Mesenchymal stem cell (in vitro differentiated cells and primary cell): Measurements from ENCODE around the gene DENND4C.
A peak's percentile ranks its signal among the peaks of the same experiment; 100 is the strongest.

Experiments used
- DNase-seq: peaks from one replicate; pipeline ENCODE4 v3.0.0-alpha.2; 2013
- H2AFZ ChIP-seq: one replicate; pipeline ENCODE4 v1.6.1; 2013; ENCODE audit warnings: low read depth, mild to moderate bottlenecking, control low read depth, inconsistent platforms, low read length, moderate library complexity
- H2AK5ac ChIP-seq: 2 replicates; pipeline ENCODE4 v1.6.1; 2013; ENCODE audit warnings: low read length, moderate library complexity, mild to moderate bottlenecking, inconsistent platforms; ENCODE audit not compliant: severe bottlenecking
- H2BK120ac ChIP-seq: one replicate; pipeline ENCODE4 v1.6.1; 2013; ENCODE audit warnings: low read depth, mild to moderate bottlenecking, inconsistent platforms, low read length, moderate library complexity
- H2BK12ac ChIP-seq, 2 experiments: one replicate each; pipeline ENCODE4 v1.6.1; 2013; ENCODE audit warnings: inconsistent platforms in 2 of 2, low read length in 2 of 2, mild to moderate bottlenecking in 2 of 2, moderate library complexity in 2 of 2, control low read depth in 1 of 2
- H2BK15ac ChIP-seq: one replicate; pipeline ENCODE4 v1.6.1; 2013; ENCODE audit warnings: mild to moderate bottlenecking, low read depth, inconsistent platforms; ENCODE audit not compliant: poor library complexity, severe bottlenecking
- H2BK5ac ChIP-seq: 2 replicates; pipeline ENCODE4 v1.6.1; 2013; ENCODE audit warnings: low read depth, mild to moderate bottlenecking, low read length, control low read depth, inconsistent platforms; ENCODE audit not compliant: poor library complexity, severe bottlenecking
- H3K14ac ChIP-seq, 2 experiments: one replicate each; pipeline ENCODE4 v1.6.1; 2013; ENCODE audit warnings: inconsistent platforms in 2 of 2, low read length in 2 of 2, control low read depth in 1 of 2, mild to moderate bottlenecking in 1 of 2, moderate library complexity in 1 of 2
- H3K18ac ChIP-seq, 2 experiments: one replicate each; pipeline ENCODE4 v1.6.1; 2013; ENCODE audit warnings: inconsistent platforms in 2 of 2, low read length in 2 of 2, control low read depth in 1 of 2, low read depth in 1 of 2, mild to moderate bottlenecking in 1 of 2
- H3K23ac ChIP-seq, 2 experiments: one replicate each; pipeline ENCODE4 v1.6.1; 2013; ENCODE audit warnings: inconsistent platforms in 2 of 2, low read length in 2 of 2, mild to moderate bottlenecking in 2 of 2, moderate library complexity in 2 of 2, control low read depth in 1 of 2
- H3K27ac ChIP-seq: 2 replicates; pipeline ENCODE4 v1.5.1; 2013; ENCODE audit warnings: mild to moderate bottlenecking, moderate library complexity, low read length, control low read depth, inconsistent platforms; ENCODE audit not compliant: poor library complexity, severe bottlenecking
- H3K27me3 ChIP-seq, 2 experiments: 2 replicates each; pipeline versions ENCODE4 v1.6.1 to v1.7.0; 2013; ENCODE audit warnings: low read length in 2 of 2, mild to moderate bottlenecking in 2 of 2, moderate library complexity in 2 of 2, control low read depth in 1 of 2, inconsistent platforms in 1 of 2; ENCODE audit not compliant: control insufficient read depth in 1 of 2, insufficient read depth in 1 of 2
- H3K36me3 ChIP-seq, 2 experiments: 2 replicates each; pipeline versions ENCODE4 v1.6.1 to v1.7.0; 2013; ENCODE audit warnings: low read length in 2 of 2, control low read depth in 1 of 2, inconsistent platforms in 1 of 2, low read depth in 1 of 2, mild to moderate bottlenecking in 1 of 2; ENCODE audit not compliant: insufficient read depth in 2 of 2, control insufficient read depth in 1 of 2
- H3K4ac ChIP-seq, 2 experiments: one replicate each; pipeline ENCODE4 v1.6.1; 2013; ENCODE audit warnings: inconsistent platforms in 2 of 2, low read length in 2 of 2, mild to moderate bottlenecking in 2 of 2, moderate library complexity in 2 of 2, control low read depth in 1 of 2, low read depth in 1 of 2
- H3K4me1 ChIP-seq: 2 replicates; pipeline ENCODE4 v1.6.1; 2013; ENCODE audit warnings: low read depth, low read length, control low read depth; ENCODE audit not compliant: control insufficient read depth, insufficient read depth
- H3K4me2 ChIP-seq: 2 replicates; pipeline ENCODE4 v1.6.1; 2013; ENCODE audit warnings: low read length, mild to moderate bottlenecking, inconsistent platforms; ENCODE audit not compliant: poor library complexity, severe bottlenecking
- H3K4me3 ChIP-seq, 2 experiments: 2 replicates each; pipeline versions ENCODE4 v1.5.1 to v1.7.0; 2013; ENCODE audit warnings: low read length in 2 of 2, mild to moderate bottlenecking in 2 of 2, control low read depth in 1 of 2, low read depth in 1 of 2; ENCODE audit not compliant: insufficient read depth in 1 of 2
- H3K79me1 ChIP-seq: replicated peaks from 2 replicates; pipeline ENCODE4 v1.6.1; 2013; ENCODE audit warnings: mild to moderate bottlenecking, control low read depth, low read length, inconsistent platforms; ENCODE audit not compliant: poor library complexity, severe bottlenecking
- H3K9ac ChIP-seq: 2 replicates; pipeline ENCODE4 v1.7.0; 2013; ENCODE audit warnings: mild to moderate bottlenecking, low read length, moderate library complexity
- H3K9me3 ChIP-seq: 2 replicates; pipeline ENCODE4 v1.7.0; 2013; ENCODE audit warnings: mild to moderate bottlenecking, low read length; ENCODE audit not compliant: control insufficient read depth
- H4K8ac ChIP-seq: one replicate; pipeline ENCODE4 v1.6.1; 2013; ENCODE audit warnings: inconsistent platforms, mild to moderate bottlenecking, low read length, moderate library complexity
- H4K91ac ChIP-seq: one replicate; pipeline ENCODE4 v1.6.1; 2013; ENCODE audit warnings: mild to moderate bottlenecking, low read length, inconsistent platforms
- WGBS: methylation state at CpG from one replicate; pipeline ENCODE4 v1.1.7; 2013; ENCODE audit warnings: mixed read lengths; 5-methylcytosine and 5-hydroxymethylcytosine counted together

Gene DENND4C

GRCh38 chr9:19185191-19185590, 45.3 kb upstream of the DENND4C start:
- no peak overlapping the region for H2AK5ac ChIP-seq
- peaks cover 3% of the 10 kb centered on the region for H3K4me1 ChIP-seq
- no peaks in the 10 kb centered on the region for H3K9me3 ChIP-seq
- no peak overlapping the region for H2AFZ ChIP-seq
- peak overlapping the region; percentile 93 for H3K27ac ChIP-seq
- no peak overlapping the region for H4K91ac ChIP-seq
- no peaks in the 10 kb centered on the region for H3K36me3 ChIP-seq
- no peak for DNase-seq
- H3K27me3 ChIP-seq: no peaks in the 10 kb centered on the region
- no peak overlapping the region for H3K4ac ChIP-seq
- H2BK12ac ChIP-seq: no peak overlapping the region
- H2BK120ac ChIP-seq: peak overlapping the region; percentile 34
- H3K79me1 ChIP-seq: no peaks in the 10 kb centered on the region
- H3K14ac ChIP-seq: no peak overlapping the region
- H3K4me2 ChIP-seq: no peak overlapping the region
- no peak overlapping the region for H2BK5ac ChIP-seq
- H3K18ac ChIP-seq: no peak overlapping the region
- H3K4me3 ChIP-seq: no peak overlapping the region
- H2BK15ac ChIP-seq: no peak overlapping the region
- H3K9ac ChIP-seq: peak overlapping the region; percentile 88
- H3K23ac ChIP-seq: no peak overlapping the region
- WGBS: 50% methylated on average over 1 of the region's 1 CpG
- no peak overlapping the region for H4K8ac ChIP-seq

- no peak overlapping the region for H3K23ac ChIP-seq
- H3K9me3 ChIP-seq: no peaks in the 10 kb centered on the region
- no peak overlapping the region for H2BK15ac ChIP-seq
- no peak overlapping the region for H3K4me3 ChIP-seq
- no peak overlapping the region for H3K4me2 ChIP-seq
- H4K8ac ChIP-seq: no peak overlapping the region
- H4K91ac ChIP-seq: no peak overlapping the region
- 100% methylated on average over 1 of the region's 2 CpGs for WGBS
- no peak overlapping the region for H3K14ac ChIP-seq
- H3K27me3 ChIP-seq: no peaks in the 10 kb centered on the region
- DNase-seq: no peak
- no peak overlapping the region for H2BK5ac ChIP-seq
- H2AK5ac ChIP-seq: no peak overlapping the region
- H3K27ac ChIP-seq: no peak overlapping the region
- no peaks in the 10 kb centered on the region for H3K79me1 ChIP-seq
- H3K18ac ChIP-seq: no peak overlapping the region
- no peak overlapping the region for H2BK120ac ChIP-seq
- no peak overlapping the region for H2AFZ ChIP-seq
- H3K4me1 ChIP-seq: peaks cover 3% of the 10 kb centered on the region
- no peak overlapping the region for H2BK12ac ChIP-seq
- no peaks in the 10 kb centered on the region for H3K36me3 ChIP-seq
- H3K4ac ChIP-seq: no peak overlapping the region
- no peak overlapping the region for H3K9ac ChIP-seq
These were observed 44.3 kb upstream of the DENND4C start for GRCh38 chr9:19186232-19186631.

GRCh38 chr9:19188771-19189170, 41.7 kb upstream of the DENND4C start:
- H3K9me3 ChIP-seq: no peaks in the 10 kb centered on the region
- peaks cover 3% of the 10 kb centered on the region for H3K4me1 ChIP-seq
- H2AK5ac ChIP-seq: no peak overlapping the region
- H3K4me2 ChIP-seq: no peak overlapping the region
- H2BK12ac ChIP-seq: no peak overlapping the region
- H3K14ac ChIP-seq: no peak overlapping the region
- no peaks in the 10 kb centered on the region for H3K27me3 ChIP-seq
- H3K9ac ChIP-seq: no peak overlapping the region
- H2BK15ac ChIP-seq: no peak overlapping the region
- no peak overlapping the region for H3K4me3 ChIP-seq
- H2AFZ ChIP-seq: no peak overlapping the region
- peak overlapping the region; percentile 30 for H2BK120ac ChIP-seq
- no peak overlapping the region for H4K8ac ChIP-seq
- H3K4ac ChIP-seq: no peak overlapping the region
- H3K36me3 ChIP-seq: no peaks in the 10 kb centered on the region
- no peak overlapping the region for H4K91ac ChIP-seq
- no peak overlapping the region for H3K27ac ChIP-seq
- no peak overlapping the region for H3K18ac ChIP-seq
- H2BK5ac ChIP-seq: no peak overlapping the region
- H3K79me1 ChIP-seq: no peaks in the 10 kb centered on the region
- 99% methylated on average over 5 of the region's 5 CpGs for WGBS
- no peak overlapping the region for H3K23ac ChIP-seq
- no peak for DNase-seq

GRCh38 chr9:19192202-19193028, 38.1 kb upstream of the DENND4C start:
- Histone ChIP-seq H4K8ac (no peak overlapping the region), H3K27ac (no peak overlapping the region), H2BK15ac (no peak overlapping the region), H2AFZ (no peak overlapping the region), H2BK12ac (no peak overlapping the region), H2BK5ac (no peak overlapping the region), H3K27me3 (no peaks in the 10 kb centered on the region), H3K4me3 (no peak overlapping the region), H3K9me3 (no peaks in the 10 kb centered on the region), H4K91ac (no peak overlapping the region), H3K9ac (no peak overlapping the region), H3K4ac (no peak overlapping the region), H2AK5ac (no peak overlapping the region), H3K36me3 (no peaks in the 10 kb centered on the region), H3K23ac (no peak overlapping the region), H3K4me2 (no peak overlapping the region), H3K79me1 (no peaks in the 10 kb centered on the region), H3K18ac (no peak overlapping the region), H2BK120ac (no peak overlapping the region), H3K4me1 (no peaks in the 10 kb centered on the region), H3K14ac (no peak overlapping the region)
- no CpG with 5 or more reads among the region's 1 CpG for WGBS
- DNase-seq: no peak
